Activated naive CD8-positive, alpha-beta T cell treated with anti-CD3 and anti-CD28 coated beads, Interleukin-2, amount 50 U/mL, for 24 hours (primary cell): ENCODE measurements around the gene ERC1.
"Not testable (repeated sequence)": the region's sequence is repeated elsewhere in the genome, so short reads cannot be mapped to it uniquely, and the experiment has no call there.

Experiments used
- ATAC-seq: fragments of 150-1000 bp; cut with Tn5 transposase; one replicate; pipeline ENCODE4 v1.10.0; 2021
- DNase-seq: peaks from one replicate; pipeline ENCODE4 v3.0.0; 2021
- H3K27ac Mint-ChIP-seq: one replicate; pipeline ENCODE4 v1.8.0; 2021; ENCODE audit warnings: mild to moderate bottlenecking, mixed read lengths
- H3K27me3 Mint-ChIP-seq: one replicate; pipeline ENCODE4 v1.8.0; 2021; ENCODE audit warnings: mixed read lengths
- H3K36me3 Mint-ChIP-seq: one replicate; pipeline ENCODE4 v1.8.0; 2021; ENCODE audit warnings: low read depth, mixed read lengths
- H3K4me1 Mint-ChIP-seq: one replicate; pipeline ENCODE4 v1.8.0; 2021; ENCODE audit warnings: mixed read lengths
- H3K4me3 Mint-ChIP-seq: one replicate; pipeline ENCODE4 v1.8.0; 2021; ENCODE audit warnings: mild to moderate bottlenecking, moderate library complexity, mixed read lengths
- H3K9me3 Mint-ChIP-seq: one replicate; pipeline ENCODE4 v1.8.0; 2021; ENCODE audit warnings: mixed read lengths

The ERC1 gene

DNA sequence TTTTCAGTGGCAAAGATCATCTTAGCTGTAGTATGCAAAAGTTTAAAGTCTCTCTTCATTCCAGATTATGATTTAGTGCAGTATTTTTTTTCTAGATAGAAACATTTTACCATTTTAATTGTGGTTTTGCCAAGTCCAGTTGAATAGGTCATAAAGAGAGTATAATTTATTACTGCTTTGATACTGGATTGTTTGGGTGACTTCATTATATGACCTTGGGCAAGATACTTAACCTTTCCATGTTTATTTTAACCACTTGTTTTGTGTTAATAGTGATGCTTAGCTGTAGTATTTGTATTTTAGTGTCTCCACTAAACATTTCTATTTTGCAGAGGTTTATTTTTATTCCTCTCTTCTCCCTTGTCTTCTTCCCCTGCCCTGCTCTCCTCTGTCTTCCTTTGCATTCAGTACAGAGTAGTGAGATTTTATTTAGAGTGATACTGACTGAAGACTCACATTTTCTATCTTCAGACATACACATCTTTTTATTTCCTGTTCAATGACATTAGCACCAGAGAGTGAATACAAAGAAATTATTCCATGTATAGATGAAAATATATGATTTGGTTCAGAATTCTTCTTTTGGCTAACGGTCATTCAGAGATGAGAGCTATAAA, 215.2 kb downstream of the ERC1 start:
- H3K36me3 Mint-ChIP-seq = peaks cover 4% of the 10 kb centered on the region
- no peak overlapping the region for H3K27ac Mint-ChIP-seq
- H3K4me3 Mint-ChIP-seq = no peak overlapping the region
- DNase-seq (no peak), ATAC-seq (no peak)
- no peaks in the 10 kb centered on the region for H3K9me3 Mint-ChIP-seq
- no peaks in the 10 kb centered on the region for H3K27me3 Mint-ChIP-seq
- peaks cover 14% of the 10 kb centered on the region for H3K4me1 Mint-ChIP-seq

DNA sequence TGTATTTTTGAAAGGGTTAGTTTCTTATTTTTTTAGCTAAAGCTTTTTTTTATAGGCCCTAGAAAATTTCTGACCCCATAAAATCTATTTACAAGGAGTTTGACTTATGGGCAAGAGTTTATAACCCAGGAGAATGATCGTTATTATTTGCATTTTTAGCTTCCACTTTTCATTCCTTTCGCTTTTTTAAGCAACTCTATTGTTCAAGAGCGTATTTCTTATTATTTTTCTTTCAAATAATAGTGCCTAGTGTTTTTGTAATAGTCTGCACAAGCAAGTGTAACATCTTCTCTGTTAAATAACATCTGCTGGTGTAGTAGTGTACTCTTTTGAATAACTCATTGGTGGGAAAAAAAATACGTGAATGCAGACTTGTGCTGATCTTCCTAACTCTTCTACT, 216.3 kb downstream of the ERC1 start:
- H3K27me3 Mint-ChIP-seq = no peaks in the 10 kb centered on the region
- no peak overlapping the region for H3K27ac Mint-ChIP-seq
- no peak overlapping the region for H3K4me3 Mint-ChIP-seq
- peaks cover 10% of the 10 kb centered on the region for H3K4me1 Mint-ChIP-seq
- DNase-seq = no peak
- no peaks in the 10 kb centered on the region for H3K9me3 Mint-ChIP-seq
- ATAC-seq = no peak
- H3K36me3 Mint-ChIP-seq = peaks cover 4% of the 10 kb centered on the region

DNA sequence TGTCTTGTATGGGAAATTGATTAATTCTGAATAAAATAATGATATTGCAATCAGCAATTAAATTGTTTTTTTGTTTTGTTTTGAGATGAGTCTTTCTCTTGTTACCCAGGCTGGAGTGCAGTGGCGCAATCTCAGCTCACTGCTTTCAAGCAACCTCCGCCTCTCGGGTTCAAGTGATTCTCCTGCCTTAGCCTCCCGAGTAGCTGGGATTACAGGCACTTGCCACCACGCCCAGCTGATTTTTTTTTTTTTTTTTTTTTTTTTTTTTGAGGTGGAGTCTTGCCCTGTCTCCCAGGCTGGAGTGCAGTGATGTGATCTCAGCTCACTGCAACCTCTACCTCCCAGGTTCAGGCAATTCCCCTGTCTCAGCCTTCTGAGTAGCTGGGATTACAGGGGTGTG, 217.7 kb downstream of the ERC1 start:
- DNase-seq, H3K27ac Mint-ChIP-seq, ATAC-seq, H3K27me3 Mint-ChIP-seq, H3K36me3 Mint-ChIP-seq, H3K9me3 Mint-ChIP-seq, H3K4me3 Mint-ChIP-seq: not testable (repeated sequence)
- peaks cover 14% of the 10 kb centered on the region for H3K4me1 Mint-ChIP-seq

DNA sequence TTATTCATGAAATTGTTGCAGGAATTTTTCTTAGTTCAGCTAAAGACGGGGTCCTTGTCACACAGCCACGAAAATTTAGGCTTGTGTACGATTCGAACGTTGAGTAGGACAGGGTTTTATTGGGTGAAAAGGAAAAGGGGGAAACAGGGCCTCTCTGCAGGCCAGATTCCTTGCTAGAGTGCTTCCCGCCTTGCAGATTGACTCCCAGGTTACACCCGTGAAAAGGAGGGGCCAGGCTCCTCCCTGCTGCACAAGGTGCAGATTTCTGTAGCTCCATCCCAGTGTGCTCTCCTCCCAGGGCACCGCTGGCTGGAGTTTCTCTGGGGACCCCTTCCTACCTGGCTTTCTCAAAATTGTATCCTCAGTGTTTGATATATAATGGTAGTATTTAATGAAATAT, 221.5 kb downstream of the ERC1 start:
- no peaks in the 10 kb centered on the region for H3K27me3 Mint-ChIP-seq

DNA sequence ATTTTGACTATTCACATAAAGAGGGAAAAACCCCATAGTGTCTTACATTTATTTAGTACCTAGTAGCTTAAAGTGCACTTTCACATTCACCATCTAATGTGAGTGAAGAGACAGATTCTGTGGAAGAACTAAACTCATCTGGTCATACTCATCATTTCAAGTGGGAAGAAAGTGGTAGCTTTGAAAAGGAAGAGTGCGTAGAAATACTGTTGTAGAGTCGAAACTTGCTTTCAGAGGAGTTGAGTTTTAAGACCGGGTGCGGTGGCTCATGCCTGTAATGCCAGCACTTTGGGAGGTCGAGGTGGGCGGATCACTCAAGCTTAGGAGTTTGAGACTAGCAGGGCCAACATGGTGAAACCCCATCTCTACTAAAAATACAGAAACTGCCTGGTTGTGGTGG, 222.2 kb downstream of the ERC1 start:
- DNase-seq = peak; percentile 10

More for the DNA sequence above, 221.5 kb downstream of the ERC1 start:
- ATAC-seq (no peak), DNase-seq (no peak)
- Mint-ChIP-seq H3K9me3 (no peaks in the 10 kb centered on the region), H3K4me3 (no peak overlapping the region), H3K36me3 (peaks cover 4% of the 10 kb centered on the region), H3K4me1 (peaks cover 5% of the 10 kb centered on the region), H3K27ac (no peak overlapping the region)

DNA sequence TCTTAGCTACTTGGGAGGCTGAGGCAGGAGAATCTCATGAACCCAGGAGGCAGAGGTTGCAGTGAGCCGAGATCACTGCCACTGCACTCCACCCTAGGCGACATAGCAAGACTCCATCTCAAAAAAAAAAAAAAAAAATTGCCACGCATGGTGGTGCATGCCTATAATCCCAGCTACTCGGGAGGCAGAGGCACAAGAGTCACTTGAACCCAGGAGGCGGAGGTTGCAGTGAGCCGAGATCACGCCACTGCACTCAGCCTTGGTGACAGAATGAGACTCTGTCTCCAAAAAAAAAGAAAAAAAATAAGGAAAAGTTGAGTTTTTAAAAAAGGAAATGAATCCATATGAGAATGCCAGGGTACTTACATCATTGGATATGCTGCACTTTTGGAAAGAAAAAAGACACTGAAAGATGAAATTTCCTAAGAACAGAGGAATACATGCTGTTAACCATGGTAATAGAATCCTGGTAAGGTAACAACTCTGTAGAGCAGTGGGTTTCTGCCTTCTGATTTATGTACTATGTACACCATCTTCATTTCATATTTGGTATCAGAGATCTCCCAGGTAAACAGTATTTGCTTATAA, 222.7 kb downstream of the ERC1 start:
- Mint-ChIP-seq H3K36me3 (peaks cover 4% of the 10 kb centered on the region), H3K4me1 (peaks cover 5% of the 10 kb centered on the region), H3K27me3 (no peaks in the 10 kb centered on the region), H3K4me3 (no peak overlapping the region), H3K27ac (no peak overlapping the region), H3K9me3 (no peaks in the 10 kb centered on the region)
- ATAC-seq (no peak), DNase-seq (no peak)

More for the DNA sequence above, 222.2 kb downstream of the ERC1 start:
- Mint-ChIP-seq H3K9me3 (no peaks in the 10 kb centered on the region), H3K36me3 (peaks cover 4% of the 10 kb centered on the region), H3K4me1 (peaks cover 5% of the 10 kb centered on the region), H3K4me3 (no peak overlapping the region), H3K27ac (peak overlapping the region; percentile 37), H3K27me3 (no peaks in the 10 kb centered on the region)
- peak; percentile 54 for ATAC-seq

DNA sequence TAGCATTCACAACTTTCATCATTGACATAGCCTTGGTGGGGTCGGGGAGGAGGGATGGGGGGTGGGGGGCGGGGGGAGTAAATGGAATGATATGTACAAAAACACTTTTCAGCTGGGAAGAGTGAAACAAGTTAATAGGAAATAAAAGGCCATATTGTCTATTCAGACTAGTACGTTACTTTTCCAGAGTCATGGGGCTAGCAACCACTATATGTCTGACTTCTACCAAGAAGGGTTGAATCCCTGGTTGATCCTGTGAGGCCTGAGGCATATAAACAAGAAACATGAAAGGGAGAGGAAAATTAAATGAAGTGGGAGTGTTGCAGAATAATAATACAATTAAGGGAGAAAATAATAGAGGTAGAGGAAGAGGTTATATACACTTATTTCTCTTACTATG, 225.5 kb downstream of the ERC1 start:
- DNase-seq = no peak
- no peak overlapping the region for H3K4me3 Mint-ChIP-seq
- no peaks in the 10 kb centered on the region for H3K9me3 Mint-ChIP-seq
- no peak overlapping the region for H3K27ac Mint-ChIP-seq
- no peaks in the 10 kb centered on the region for H3K36me3 Mint-ChIP-seq
- peaks cover 5% of the 10 kb centered on the region for H3K4me1 Mint-ChIP-seq
- no peaks in the 10 kb centered on the region for H3K27me3 Mint-ChIP-seq
- no peak for ATAC-seq

DNA sequence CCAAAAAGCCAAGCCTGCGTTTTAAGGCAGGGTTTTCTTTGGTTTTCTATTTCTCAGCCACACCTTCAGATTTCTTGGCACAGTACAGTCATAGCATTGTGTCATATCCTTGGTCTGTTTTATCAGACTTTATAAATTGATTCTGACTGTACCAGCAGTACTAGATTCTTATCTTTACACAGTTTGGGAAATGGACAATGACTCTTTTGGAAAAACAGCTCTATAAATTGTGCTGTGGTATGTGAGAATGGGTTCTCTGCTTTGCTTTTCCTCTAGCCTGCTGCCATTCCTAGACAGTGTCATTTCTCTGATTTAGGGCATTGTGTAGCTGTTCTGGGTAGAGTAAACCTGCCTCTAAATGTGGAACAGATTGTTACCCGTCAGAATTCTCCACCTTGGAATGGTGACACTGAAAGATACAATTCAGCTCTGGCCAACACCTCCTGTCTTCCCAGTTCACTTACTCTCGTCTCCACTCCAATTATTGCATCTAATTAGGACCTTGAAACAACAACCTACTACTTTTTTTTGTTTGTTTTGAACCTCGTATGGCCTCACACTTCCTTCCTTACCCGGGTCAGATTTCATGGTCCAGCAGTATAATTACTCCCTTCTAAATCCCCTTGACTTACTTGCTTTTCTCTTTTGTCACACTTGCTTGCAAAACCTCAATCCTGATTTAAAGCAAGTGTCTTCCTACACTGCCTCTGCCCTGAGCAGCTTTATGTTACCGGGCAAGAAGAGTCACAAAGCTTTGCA, 226.3 kb downstream of the ERC1 start:
- ATAC-seq = no peak

DNA sequence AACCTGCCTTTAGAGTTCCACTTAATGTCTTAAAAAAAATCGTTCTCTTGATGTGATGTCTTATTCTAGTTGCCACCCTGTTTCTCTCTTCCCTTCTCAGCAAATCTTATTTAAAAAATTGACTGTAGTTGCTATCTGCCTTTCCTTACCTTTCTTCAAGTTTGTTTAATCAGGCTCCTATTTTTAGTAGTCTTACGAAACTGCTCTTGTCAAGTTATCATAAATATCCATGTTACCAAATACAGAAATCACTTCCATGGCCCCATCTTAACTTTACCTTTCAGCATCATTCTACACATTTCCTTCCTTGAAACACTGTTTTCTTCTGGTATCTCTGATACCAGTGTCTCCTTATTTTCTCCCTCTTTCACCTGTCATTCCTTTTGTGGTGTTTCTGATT, 227.3 kb downstream of the ERC1 start:
- Mint-ChIP-seq H3K36me3 (no peaks in the 10 kb centered on the region), H3K9me3 (no peaks in the 10 kb centered on the region), H3K4me1 (no peaks in the 10 kb centered on the region)

More for the DNA sequence above, 226.3 kb downstream of the ERC1 start:
- Mint-ChIP-seq H3K36me3 (no peaks in the 10 kb centered on the region), H3K9me3 (no peaks in the 10 kb centered on the region), H3K27me3 (no peaks in the 10 kb centered on the region), H3K27ac (no peak overlapping the region), H3K4me3 (no peak overlapping the region), H3K4me1 (peaks cover 5% of the 10 kb centered on the region)
- DNase-seq = no peak

DNA sequence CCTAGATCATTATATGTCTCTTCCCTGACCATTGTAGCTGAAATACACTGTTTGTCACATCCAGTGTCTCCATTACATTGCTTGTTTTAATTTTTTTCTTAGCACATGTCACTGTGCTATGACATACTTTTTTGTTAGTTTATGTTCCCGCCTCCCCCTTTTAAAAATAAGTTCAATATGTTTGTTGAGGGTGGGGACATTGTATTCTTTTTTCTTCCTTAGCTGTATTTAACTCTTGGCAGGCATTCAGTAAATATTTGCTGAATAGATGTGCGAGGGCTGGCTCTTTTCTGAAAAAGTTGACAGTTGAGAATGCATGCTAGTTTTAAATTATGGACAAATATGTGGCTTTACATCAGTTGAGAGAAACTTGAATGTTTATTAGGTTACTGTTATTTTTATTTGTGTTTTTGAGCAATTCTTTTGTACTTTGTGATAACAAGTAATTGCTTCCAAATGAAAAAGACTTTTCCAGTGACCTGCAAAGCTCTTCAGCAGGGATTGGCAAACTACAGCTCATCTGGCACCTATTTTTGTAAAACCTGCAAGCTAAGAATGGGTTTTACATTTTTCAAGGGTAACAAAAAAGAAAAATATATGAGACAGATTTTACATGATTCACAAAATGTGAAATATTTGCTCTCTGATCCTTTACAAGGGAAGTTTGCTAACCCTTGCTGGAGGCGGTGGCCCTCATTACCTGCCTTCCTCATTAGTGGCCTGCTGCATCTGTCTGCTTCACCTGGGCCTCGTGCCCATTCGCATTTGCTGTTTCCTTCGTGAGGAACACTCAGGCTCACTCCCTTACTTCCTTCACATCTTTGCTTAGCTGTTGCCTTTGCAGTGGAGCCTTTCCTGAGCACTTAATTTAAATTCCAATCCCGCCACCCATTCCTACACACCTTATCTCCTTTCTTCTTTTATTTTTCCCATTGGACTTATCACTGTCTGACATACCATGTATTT, 229.4 kb downstream of the ERC1 start:
- DNase-seq = no peak
- no peaks in the 10 kb centered on the region for H3K9me3 Mint-ChIP-seq
- H3K4me1 Mint-ChIP-seq = no peaks in the 10 kb centered on the region
- H3K27ac Mint-ChIP-seq = no peak overlapping the region
- no peaks in the 10 kb centered on the region for H3K36me3 Mint-ChIP-seq
- ATAC-seq = no peak
- no peak overlapping the region for H3K4me3 Mint-ChIP-seq
- H3K27me3 Mint-ChIP-seq = no peaks in the 10 kb centered on the region

More for the DNA sequence above, 227.3 kb downstream of the ERC1 start:
- H3K4me3 Mint-ChIP-seq = no peak overlapping the region
- H3K27me3 Mint-ChIP-seq = no peaks in the 10 kb centered on the region
- no peak overlapping the region for H3K27ac Mint-ChIP-seq
- ATAC-seq = no peak
- DNase-seq = no peak

DNA sequence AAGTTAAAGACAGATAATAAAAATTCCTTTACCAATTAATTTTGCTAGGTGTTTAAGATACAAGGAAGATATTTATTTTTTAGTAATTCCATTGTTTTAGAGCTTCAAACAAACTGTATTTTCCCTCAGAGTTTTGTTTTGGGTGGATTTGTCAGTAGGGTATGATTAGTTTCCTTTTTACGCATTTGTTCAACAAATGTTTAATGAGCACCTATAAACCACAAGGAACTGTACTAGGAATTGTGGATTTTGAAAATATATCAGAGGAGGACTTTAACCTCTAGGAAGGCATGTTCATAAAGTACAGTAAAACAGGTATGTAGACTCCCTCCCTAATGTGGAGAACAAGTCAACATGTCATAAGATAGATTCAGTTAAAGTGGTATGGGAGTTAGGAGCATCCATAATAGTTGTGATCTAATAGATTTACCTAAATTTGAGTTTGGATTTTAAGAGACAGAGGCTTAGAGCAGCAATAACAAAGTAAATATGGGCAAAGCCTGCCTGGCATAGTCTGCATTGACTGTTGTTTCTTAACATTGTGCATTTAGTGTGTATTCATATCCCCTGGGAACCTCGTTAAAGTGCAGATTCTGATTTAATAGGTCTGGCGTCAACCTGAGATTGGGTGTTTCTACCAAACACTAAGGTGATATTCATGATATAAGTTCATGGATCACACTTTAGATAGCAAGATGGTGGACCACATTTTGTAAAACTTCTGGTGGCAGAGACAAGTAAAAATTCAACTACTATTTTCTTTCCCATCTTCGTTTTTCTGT, 232.0 kb downstream of the ERC1 start:
- Mint-ChIP-seq H3K27ac (no peak overlapping the region), H3K4me3 (no peak overlapping the region), H3K27me3 (no peaks in the 10 kb centered on the region), H3K4me1 (peaks cover 19% of the 10 kb centered on the region), H3K9me3 (no peaks in the 10 kb centered on the region), H3K36me3 (peaks cover 5% of the 10 kb centered on the region)
- ATAC-seq (no peak), DNase-seq (no peak)

DNA sequence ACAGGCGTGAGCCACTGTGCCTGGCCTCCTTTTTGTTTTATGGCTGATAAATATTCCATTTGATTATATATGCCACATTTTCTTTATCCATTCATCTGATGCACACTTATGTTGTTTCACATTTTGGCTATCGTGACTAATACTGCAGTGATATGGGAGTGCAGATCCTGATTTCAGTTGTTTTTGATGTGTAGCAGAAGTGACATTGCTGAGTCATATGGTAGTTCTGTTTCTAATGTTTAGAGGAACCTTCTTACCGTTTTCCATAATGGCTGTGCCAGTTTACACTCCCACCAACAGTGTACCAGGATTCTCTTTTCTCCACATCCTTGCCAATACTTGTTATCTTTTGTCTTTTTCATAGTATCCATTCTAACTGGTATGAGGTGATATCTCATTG, 235.9 kb downstream of the ERC1 start:
- H3K4me3 Mint-ChIP-seq = no peak overlapping the region
- peaks cover 9% of the 10 kb centered on the region for H3K36me3 Mint-ChIP-seq
- DNase-seq (no peak), ATAC-seq (peak; percentile 68)
- peaks cover under 1% of the 10 kb centered on the region for H3K9me3 Mint-ChIP-seq
- peak overlapping the region; percentile 29 for H3K27ac Mint-ChIP-seq
- peaks cover 19% of the 10 kb centered on the region for H3K4me1 Mint-ChIP-seq
- H3K27me3 Mint-ChIP-seq = no peaks in the 10 kb centered on the region

DNA sequence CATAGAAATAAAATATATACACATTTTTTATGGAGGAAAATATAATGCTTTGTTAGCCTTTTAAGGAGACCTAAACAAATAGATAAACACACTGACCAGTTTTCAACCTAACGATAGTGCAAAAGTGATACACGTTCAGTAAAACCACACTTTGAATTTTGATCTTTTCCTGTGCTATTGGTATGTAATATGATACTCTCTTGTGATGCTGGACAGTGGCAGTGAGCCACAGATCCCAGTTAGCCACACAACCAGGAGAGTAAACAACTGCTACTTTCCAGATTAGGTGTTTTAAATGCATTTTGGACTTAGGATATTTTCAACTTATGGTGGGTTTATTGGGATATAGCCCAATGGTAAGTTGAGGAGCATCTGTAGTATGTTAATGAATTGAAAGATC, 243.1 kb downstream of the ERC1 start:
- H3K36me3 Mint-ChIP-seq = peaks cover 13% of the 10 kb centered on the region
- H3K9me3 Mint-ChIP-seq = peaks cover 4% of the 10 kb centered on the region
- ATAC-seq = no peak
- no peak overlapping the region for H3K4me3 Mint-ChIP-seq
- no peaks in the 10 kb centered on the region for H3K4me1 Mint-ChIP-seq
- DNase-seq = no peak
- H3K27me3 Mint-ChIP-seq = no peaks in the 10 kb centered on the region
- no peak overlapping the region for H3K27ac Mint-ChIP-seq

DNA sequence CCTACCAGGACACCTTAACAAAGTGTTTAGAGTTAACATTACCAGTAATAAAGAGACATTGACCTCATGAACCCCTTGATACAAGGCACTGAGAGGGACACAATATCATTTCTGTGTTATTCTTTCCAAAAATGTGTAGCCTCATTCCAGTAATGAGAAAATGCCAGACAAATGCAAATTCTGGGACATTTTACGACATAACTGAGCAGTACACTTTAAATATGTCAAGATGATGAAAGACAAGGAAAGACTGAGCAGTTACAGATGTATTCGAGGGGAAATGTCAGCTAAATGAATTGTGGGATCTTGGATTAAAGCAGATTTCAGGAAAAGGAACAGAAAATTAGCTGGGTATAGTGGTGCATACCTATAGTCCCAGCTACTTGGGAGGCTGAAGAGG, 255.6 kb downstream of the ERC1 start:
- Mint-ChIP-seq H3K9me3 (no peaks in the 10 kb centered on the region), H3K4me1 (no peaks in the 10 kb centered on the region), H3K4me3 (no peak overlapping the region), H3K36me3 (no peaks in the 10 kb centered on the region), H3K27ac (no peak overlapping the region), H3K27me3 (no peaks in the 10 kb centered on the region)
- DNase-seq (no peak), ATAC-seq (no peak)
